Astrocyte (in vitro differentiated cells and primary cell): Measurements from ENCODE around the gene DRC7.

ENCODE experiments used
- CTCF ChIP-seq: IDR thresholded peaks from 2 replicates; pipeline ENCODE4 v1.5.1; 2011; ENCODE audit warnings: low read depth, mild to moderate bottlenecking, inconsistent platforms, low read length, moderate library complexity; ENCODE audit not compliant: insufficient read depth
- EZH2 ChIP-seq: IDR thresholded peaks from 2 replicates; pipeline ENCODE4 v1.6.1; 2012; ENCODE audit warnings: mild to moderate bottlenecking, low read length, inconsistent platforms; ENCODE audit not compliant: insufficient read depth

DNA sequence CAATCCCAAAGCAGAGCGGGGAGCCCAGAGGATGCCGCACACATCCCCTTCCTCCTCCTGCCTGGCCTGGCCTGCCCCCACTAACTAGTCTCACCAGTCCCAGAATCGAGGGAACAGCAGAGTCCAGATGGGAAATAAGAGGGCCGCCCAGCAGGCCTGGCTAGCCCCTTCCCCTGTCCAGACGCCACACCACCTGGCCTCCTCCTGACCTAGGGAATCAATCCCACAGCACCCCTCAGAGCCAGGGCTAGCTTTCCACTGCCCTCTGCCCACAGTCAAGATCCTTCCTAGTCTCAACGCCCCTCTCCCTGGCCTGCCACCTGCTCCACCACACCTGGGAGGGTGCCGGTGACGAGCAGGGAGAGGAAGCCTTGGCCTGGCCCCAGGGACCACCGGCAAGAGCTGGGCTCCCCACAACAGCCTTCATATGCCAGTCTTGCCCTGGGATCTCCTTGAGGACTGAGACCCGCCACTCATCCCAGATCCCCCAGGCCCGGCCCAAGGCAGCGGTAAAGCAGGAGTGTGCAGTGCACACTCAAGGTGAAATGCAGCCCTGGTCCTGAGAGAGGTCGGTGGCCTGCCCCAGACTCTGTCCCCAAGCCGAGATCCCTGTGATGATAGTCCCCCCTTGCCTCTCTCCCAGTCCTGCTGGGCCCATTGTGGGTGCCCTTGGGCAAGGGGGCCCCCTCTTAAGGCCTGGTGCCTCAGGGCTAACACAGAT lies 68.8 kb downstream of the DRC7 start:
- no peak for TF ChIP-seq CTCF
- no peak for TF ChIP-seq EZH2
